Raji (cell line): ENCODE results near the gene STIM2.

Experiments
- POLR2A ChIP-seq: IDR thresholded peaks from 2 replicates; pipeline ENCODE4 v1.6.1; 2011; ENCODE audit warnings: low read depth, low read length, control low read depth; ENCODE audit not compliant: insufficient read depth

STIM2 gene

GRCh38 chr4:26987191-26987590 lies 126.5 kb downstream of the STIM2 start:
- TF ChIP-seq POLR2A: no peak

- no peak for TF ChIP-seq POLR2A
Observed at GRCh38 chr4:26991057-26991456, 130.4 kb downstream of the STIM2 start.

- no peak for TF ChIP-seq POLR2A
Observed at GRCh38 chr4:26992657-26993361, 132.2 kb downstream of the STIM2 start.

- no peak for TF ChIP-seq POLR2A
Observed at GRCh38 chr4:26993539-26993938, 132.9 kb downstream of the STIM2 start.

GRCh38 chr4:26993967-26994366 lies 133.3 kb downstream of the STIM2 start:
- TF ChIP-seq POLR2A: no peak

- TF ChIP-seq POLR2A: no peak
Observed at GRCh38 chr4:26995316-26995715, 134.7 kb downstream of the STIM2 start.

GRCh38 chr4:26996745-26997144 lies 136.1 kb downstream of the STIM2 start:
- no peak for TF ChIP-seq POLR2A

GRCh38 chr4:26999689-27000088 lies 139.0 kb downstream of the STIM2 start:
- TF ChIP-seq POLR2A: no peak

- TF ChIP-seq POLR2A: no peak
Observed at GRCh38 chr4:27000122-27000521, 139.5 kb downstream of the STIM2 start.

- TF ChIP-seq POLR2A: no peak
Observed at GRCh38 chr4:27000820-27001219, 140.2 kb downstream of the STIM2 start.

GRCh38 chr4:27001398-27002164 lies 140.9 kb downstream of the STIM2 start:
- no peak for TF ChIP-seq POLR2A

- TF ChIP-seq POLR2A: no peak
Observed at GRCh38 chr4:27003642-27004113, 143.0 kb downstream of the STIM2 start.

- TF ChIP-seq POLR2A: no peak
Observed at GRCh38 chr4:27005501-27005900, 144.9 kb downstream of the STIM2 start.

GRCh38 chr4:27005905-27006590 lies 145.4 kb downstream of the STIM2 start:
- no peak for TF ChIP-seq POLR2A

- TF ChIP-seq POLR2A: no peak
Observed at GRCh38 chr4:27006646-27007045, 146.0 kb downstream of the STIM2 start.

- TF ChIP-seq POLR2A: no peak
Observed at GRCh38 chr4:27007507-27007906, 146.9 kb downstream of the STIM2 start.
